NCI-H2227 treated with DMSO at 0.1 percent for 48 hours (cell line): ENCODE data around the gene IDI1.

Experiments
- DNase-seq: peaks from one replicate; lab custom pipeline; 2025; lab: John Stamatoyannopoulos, UW

IDI1 gene

DNA sequence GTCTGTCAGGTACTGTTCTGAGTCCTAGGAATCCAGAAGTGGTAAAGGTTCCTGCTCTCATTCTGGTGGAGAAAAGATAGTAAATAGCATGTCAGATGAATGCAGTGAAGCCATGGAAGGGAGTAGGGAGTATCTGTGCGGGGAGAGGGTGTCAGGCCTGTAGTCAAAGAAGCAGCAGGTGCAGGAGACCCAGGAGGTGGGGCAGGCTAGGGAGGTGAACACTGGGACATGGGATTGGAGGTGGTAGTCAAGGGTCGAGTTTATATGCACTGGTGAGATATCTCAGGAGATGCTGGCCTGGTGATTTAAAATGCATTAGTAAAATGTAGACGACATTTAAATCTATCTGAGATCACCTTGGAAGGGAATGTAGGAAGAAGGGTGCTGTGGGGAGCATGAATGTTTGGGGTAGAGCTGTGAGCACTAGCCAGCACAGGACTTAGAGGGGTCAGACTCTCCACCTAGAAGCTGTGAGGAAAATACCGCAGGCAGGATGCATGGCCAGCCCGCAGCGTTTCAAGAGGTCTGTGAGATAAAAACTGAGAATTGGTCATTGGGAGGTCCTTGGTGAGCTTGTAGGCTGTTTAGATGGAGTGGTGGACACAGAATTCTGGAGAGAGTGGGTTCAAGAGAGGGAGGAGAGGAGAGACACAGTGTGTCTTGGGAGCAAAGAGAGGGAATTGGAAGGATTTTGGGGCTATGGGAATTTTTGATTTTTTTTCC lies 53.9 kb downstream of the IDI1 start:
- DNase-seq, result no peak

DNA sequence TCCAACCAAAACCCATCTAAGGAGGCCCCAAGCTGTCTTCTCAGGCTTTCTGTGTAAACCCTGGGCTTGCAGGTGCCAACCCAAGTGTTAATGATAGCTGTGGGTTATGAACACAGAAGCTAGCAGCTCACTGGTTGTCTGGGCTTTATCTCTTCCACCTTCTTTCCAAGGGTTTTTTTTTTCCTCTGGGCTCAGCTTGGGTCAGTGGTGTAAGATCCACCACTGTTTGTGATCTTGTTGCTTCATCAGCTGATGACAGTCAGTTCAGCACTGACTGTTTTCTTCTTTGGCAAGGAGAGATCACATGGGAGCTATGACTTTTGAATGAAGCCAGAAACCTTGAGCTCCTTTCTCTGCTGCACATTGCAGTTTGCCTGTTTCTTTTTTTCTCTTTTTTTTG lies 56.0 kb downstream of the IDI1 start:
- no peak for DNase-seq

DNA sequence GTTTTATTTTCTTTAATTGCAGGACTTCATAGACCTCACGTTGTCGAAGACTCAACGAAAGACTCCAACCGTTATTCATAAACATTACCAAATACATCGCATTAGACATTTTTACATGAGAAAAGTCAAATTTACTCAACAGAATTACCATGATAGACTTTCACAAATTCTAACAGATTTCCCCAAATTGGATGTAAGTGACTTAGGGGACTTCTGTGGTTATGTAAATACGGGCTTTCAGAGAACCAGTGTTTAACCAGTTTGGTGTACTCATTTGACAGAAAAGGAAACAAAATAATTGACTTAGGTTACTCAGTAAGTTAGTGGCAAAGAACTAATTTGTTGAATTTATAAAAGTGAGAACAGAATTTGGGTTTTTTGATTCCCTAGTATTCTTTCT lies 56.5 kb downstream of the IDI1 start:
- DNase-seq, result no peak

DNA sequence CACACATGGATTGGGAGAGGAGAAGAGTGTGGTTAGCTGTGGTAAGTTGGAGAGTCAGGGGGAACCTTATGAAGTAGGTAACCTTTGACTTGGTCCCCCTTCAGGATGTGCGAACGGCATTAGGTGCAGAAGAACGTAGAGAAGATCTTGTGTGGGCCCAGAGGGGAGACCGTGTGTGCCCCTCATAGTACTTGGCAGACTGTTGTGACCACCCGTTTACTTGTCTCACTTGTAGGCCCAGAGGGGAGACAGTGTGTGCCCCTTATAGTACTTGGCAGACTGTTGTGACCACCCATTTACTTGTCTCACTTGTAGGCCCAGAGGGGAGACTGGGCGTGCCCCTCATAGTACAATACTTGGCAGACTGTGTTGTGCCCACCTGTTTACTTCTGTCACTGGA lies 58.1 kb downstream of the IDI1 start:
- DNase-seq, result no peak
